ENCODE measurements around the gene MKRN2OS. TPM values are rescaled to one million over a fixed set of nuclear protein-coding genes. Genes with fewer than 3 reads are reported as not detected.
A peak's percentile ranks its signal among the peaks of the same experiment; 100 is the strongest.

The MKRN2OS gene, protein sequence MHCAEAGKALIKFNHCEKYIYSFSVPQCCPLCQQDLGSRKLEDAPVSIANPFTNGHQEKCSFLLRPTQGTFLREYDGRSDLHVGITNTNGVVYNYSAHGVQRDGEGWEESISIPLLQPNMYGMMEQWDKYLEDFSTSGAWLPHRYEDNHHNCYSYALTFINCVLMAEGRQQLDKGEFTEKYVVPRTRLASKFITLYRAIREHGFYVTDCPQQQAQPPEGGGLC
- not detected for total RNA-seq
- not detected for polyA plus RNA-seq
- long read RNA-seq, donor 1, partial matches to known transcripts, result 0 of 1 reads
- long read RNA-seq, donor 1, other reads (novel, unspliced or antisense), result 0 of 1 reads
- long read RNA-seq, donor 2, result 0 reads

DNA sequence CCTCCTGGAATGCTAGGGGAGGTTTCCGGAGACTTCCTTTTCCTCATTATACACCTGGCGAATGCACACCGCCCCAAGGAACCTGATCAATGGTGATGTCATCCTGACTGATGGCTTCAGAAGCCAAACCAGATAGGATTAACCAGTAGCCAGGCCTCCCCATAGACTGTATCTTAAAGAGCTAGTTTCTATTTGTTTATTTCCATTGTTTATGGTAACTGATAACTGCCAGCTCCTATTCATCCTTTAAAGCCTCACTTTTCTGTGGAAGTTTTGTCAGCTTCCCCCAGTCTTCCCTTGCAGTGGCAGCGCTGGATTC lies at the start of gene MKRN2OS:
Gene MKRN2OS (minus strand): TSS at position 27 of the 319 bp plus-strand sequence. CDS start 35 bp downstream, outside the sequence.
- H3K27me3 ChIP-seq (replicated peaks in 1 of 7), result peaks cover 0 to 2% (median 0%) of the 10 kb centered on the region in 7 donors
- no peak within 1 kb of the TSS for H3K4me3 ChIP-seq
- no peaks in the 10 kb centered on the region for H3K4me1 ChIP-seq
- no peaks in the 10 kb centered on the region for H3K9me3 ChIP-seq
- intact Hi-C loops (cut with DNase I; ENCODE audit: low total_unique reads), result no loop called here
- no peak within 1 kb of the TSS for H3K27ac ChIP-seq
- no peak for DNase-seq
- 83 to 88% (median 85%) methylated on average over 4 of the region's 4 CpGs for WGBS, 5 donors
- TF ChIP-seq POLR2A (IDR thresholded peaks at IDR 0.05) (no peak), POLR2AphosphoS5 (IDR thresholded peaks at IDR 0.05) (no peak)
- TF ChIP-seq, protein P1, sequence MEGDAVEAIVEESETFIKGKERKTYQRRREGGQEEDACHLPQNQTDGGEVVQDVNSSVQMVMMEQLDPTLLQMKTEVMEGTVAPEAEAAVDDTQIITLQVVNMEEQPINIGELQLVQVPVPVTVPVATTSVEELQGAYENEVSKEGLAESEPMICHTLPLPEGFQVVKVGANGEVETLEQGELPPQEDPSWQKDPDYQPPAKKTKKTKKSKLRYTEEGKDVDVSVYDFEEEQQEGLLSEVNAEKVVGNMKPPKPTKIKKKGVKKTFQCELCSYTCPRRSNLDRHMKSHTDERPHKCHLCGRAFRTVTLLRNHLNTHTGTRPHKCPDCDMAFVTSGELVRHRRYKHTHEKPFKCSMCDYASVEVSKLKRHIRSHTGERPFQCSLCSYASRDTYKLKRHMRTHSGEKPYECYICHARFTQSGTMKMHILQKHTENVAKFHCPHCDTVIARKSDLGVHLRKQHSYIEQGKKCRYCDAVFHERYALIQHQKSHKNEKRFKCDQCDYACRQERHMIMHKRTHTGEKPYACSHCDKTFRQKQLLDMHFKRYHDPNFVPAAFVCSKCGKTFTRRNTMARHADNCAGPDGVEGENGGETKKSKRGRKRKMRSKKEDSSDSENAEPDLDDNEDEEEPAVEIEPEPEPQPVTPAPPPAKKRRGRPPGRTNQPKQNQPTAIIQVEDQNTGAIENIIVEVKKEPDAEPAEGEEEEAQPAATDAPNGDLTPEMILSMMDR (IDR thresholded peaks at IDR 0.05 in 8 of 11, conservative IDR thresholded peaks at IDR 0.05 in 3 of 11), result no peak
- H3K36me3 ChIP-seq, result peaks cover 0 to 2% (median under 1%) of the 10 kb centered on the region in 6 donors

DNA sequence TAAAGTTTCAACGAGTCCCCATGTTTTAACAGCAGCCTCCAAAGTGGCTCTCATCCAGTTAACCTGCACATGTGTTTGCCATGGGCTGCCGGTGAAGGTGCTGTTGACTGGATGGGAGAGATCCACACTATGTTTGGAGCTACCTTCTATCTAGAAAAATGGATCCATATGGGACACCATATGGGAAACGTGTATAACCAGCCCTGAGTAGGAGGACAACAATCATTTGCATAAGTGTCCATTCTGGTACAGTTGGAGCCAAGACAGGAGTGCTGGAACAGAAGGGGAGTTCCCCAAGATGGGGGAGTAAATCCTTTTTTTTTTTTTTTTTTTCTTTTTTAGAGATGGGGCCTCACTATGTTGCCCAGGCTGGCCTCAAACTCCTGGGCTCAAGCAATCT lies 48.2 kb upstream of the MKRN2OS start:
- intact Hi-C loops (cut with DNase I; ENCODE audit: low total_unique reads), result no loop called here
- peaks cover 0 to 100% (median 96%) of the 10 kb centered on the region in 6 donors for H3K36me3 ChIP-seq
- 83 to 94% (median 91%) methylated on average over 3 of the region's 3 CpGs for WGBS, 5 donors

DNA sequence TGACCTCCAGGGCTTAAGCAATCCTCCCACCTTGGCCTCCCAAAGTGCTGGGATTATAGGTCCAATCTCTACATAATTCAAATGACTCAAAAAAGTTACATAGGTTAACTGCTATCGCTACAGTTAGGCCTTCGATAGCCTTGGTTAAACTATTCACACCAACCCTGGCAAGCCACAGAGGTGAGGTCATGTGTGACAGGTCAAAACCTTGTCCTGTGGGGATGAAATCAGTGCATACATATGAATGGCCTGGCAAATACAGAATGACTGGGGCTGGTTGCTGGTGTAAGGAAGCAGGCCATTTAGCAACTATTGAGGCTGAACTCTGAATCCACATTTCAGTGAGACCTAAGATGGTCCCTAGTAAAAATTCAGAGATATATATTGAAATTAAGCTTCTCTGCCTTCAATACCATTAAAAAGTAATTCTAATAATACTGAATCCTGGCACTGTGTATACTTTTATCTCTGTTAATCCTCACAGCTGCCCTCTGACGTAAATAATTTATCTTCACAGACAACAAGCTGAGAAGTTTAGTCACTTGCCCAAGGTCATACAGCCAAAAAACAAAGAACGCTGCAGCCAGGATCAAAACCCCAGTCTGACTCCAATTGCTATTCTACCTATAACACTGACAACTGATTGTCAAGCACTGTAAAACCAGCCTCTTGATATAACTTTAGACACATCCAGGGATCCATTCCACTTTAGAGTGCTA lies 46.9 kb upstream of the MKRN2OS start:
- Histone ChIP-seq H3K27ac (peak overlapping the region in 1 of 8 donors; percentile 13), H3K9me3 (no peaks in the 10 kb centered on the region), H3K4me3 (no peak overlapping the region), H3K4me1 (peaks cover 0 to 24% (median 8%) of the 10 kb centered on the region in 6 donors), H3K27me3 (replicated peaks in 1 of 7) (no peaks in the 10 kb centered on the region), H3K36me3 (peaks cover 0 to 100% (median 94%) of the 10 kb centered on the region in 6 donors)
- TF ChIP-seq, protein P1 (IDR thresholded peaks at IDR 0.05 in 8 of 11, conservative IDR thresholded peaks at IDR 0.05 in 3 of 11), result no peak
- TF ChIP-seq POLR2A (IDR thresholded peaks at IDR 0.05) (no peak), POLR2AphosphoS5 (IDR thresholded peaks at IDR 0.05) (no peak)
- no peak for DNase-seq
- intact Hi-C loops (cut with DNase I; ENCODE audit: low total_unique reads), result no loop called here
- 83 to 97% (median 93%) methylated on average over 4 of the region's 4 CpGs for WGBS, 5 donors

More for the DNA sequence above, 48.2 kb upstream of the MKRN2OS start:
- Histone ChIP-seq H3K27me3 (replicated peaks in 1 of 7) (no peaks in the 10 kb centered on the region), H3K4me3 (no peak overlapping the region), H3K9me3 (no peaks in the 10 kb centered on the region), H3K4me1 (peaks cover 0 to 24% (median 8%) of the 10 kb centered on the region in 6 donors), H3K27ac (no peak overlapping the region)
- TF ChIP-seq, protein P1 (IDR thresholded peaks at IDR 0.05 in 8 of 11, conservative IDR thresholded peaks at IDR 0.05 in 3 of 11), result no peak
- no peak for TF ChIP-seq POLR2AphosphoS5 (IDR thresholded peaks at IDR 0.05)
- TF ChIP-seq POLR2A (IDR thresholded peaks at IDR 0.05), result no peak
- DNase-seq, result no peak

DNA sequence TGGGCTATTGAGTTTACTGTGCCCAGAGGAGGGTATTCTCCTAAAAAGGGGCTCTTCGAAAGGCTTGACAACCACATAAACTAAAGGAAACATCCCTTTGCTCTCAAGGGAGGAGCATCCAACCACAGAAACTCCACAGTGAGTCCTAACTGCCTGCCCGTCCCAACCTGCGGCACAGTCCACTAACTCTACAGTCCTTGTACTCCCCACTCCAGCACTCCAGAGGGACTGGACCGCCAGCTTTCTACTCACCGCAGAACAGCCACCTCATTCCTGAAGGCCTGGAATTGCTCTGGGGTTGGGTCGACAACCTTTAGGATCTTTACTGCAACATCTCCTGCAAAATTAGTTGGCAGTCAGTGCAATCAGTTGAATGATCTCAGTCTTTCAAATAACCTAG lies 46.2 kb upstream of the MKRN2OS start:
- TF ChIP-seq POLR2AphosphoS5 (IDR thresholded peaks at IDR 0.05) (no peak), POLR2A (IDR thresholded peaks at IDR 0.05) (no peak)
- TF ChIP-seq, protein P1 (IDR thresholded peaks at IDR 0.05 in 8 of 11, conservative IDR thresholded peaks at IDR 0.05 in 3 of 11), result no peak
- H3K27ac ChIP-seq, result peak overlapping the region in 2 of 8 donors; percentile 13 to 72
- peaks cover 0 to 24% (median 8%) of the 10 kb centered on the region in 6 donors for H3K4me1 ChIP-seq
- no peak for DNase-seq
- intact Hi-C loops (cut with DNase I; ENCODE audit: low total_unique reads), result no loop called here
- H3K4me3 ChIP-seq, result no peak overlapping the region
- 83 to 96% (median 90%) methylated on average over 6 of the region's 6 CpGs for WGBS, 5 donors
- no peaks in the 10 kb centered on the region for H3K27me3 ChIP-seq (replicated peaks in 1 of 7)
- H3K9me3 ChIP-seq, result no peaks in the 10 kb centered on the region
- peaks cover 0 to 100% (median 94%) of the 10 kb centered on the region in 6 donors for H3K36me3 ChIP-seq
